ENCODE data around the gene DOC2A. TPM values are rescaled to one million over a fixed set of nuclear protein-coding genes. Genes with fewer than 3 reads are reported as not detected.

Gene DOC2A
- total and polyA plus RNA-seq, 9 of the 15 experiments (the other 6 are each of a cell fraction or from before 2014, with no cell fraction given) = 0.03 to 0.38 (median 0.28) TPM; not detected in 1

DNA sequence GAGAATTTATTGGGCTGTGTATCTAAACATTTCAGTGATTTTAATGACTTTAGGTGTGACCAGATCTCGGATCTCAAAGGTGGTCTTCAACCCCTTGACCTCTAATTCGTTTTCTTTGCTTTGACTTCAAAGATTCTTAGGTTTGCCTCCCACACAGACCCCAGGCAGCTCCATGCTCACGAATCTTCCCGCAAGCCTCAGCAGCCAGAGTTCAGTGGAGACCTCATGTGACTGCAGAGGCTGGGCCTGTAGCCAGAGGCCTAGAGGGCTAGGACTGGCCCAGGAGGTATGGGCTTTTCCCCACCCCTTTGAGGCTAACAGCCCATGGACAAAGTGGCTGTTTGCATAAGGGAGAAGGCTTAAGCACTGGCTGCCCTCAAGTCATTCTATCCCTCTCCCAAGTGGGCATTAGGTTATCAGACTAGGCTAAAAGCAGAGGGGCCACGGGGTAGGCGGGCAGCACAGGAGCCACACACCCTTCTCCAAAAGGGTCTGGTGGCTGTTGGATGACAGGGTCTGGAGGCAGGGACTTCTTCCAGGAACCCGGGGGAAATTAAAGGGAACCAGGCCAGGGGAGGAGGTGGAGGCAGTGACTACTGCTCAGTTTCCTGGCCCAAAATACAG, 18.4 kb downstream of the DOC2A start (continued):
- TF ChIP-seq, protein P1, sequence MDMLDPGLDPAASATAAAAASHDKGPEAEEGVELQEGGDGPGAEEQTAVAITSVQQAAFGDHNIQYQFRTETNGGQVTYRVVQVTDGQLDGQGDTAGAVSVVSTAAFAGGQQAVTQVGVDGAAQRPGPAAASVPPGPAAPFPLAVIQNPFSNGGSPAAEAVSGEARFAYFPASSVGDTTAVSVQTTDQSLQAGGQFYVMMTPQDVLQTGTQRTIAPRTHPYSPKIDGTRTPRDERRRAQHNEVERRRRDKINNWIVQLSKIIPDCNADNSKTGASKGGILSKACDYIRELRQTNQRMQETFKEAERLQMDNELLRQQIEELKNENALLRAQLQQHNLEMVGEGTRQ (CRISPR knock-in tag; IDR thresholded peaks at IDR 0.05) = no peak

DNA sequence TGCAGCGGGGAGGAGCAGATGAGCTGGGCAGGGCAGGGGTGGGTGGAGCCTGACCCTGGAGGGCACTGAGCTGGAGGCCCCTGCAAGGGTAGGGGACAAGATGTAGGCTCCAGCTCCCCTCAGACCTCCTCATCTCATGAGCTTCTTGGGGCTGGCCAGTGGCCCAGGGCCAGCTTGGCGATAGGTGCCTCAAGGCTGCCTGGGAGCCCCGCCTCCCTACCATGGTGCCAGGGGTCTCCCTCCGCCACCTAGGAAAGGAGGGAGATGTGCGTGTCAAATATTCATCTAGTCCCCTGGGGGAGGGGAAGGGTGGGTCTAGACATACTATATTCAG, 19.3 kb downstream of the DOC2A start:
- intact Hi-C loops (cut with micrococcal nuclease) = no loop called here

More for the DNA sequence above, 19.3 kb downstream of the DOC2A start:
- Histone ChIP-seq H3K9me3 (replicated peaks; ENCODE audit: control insufficient read depth, insufficient read depth, low read depth, low read length) (no peaks in the 10 kb centered on the region), H3K4me3 (no peak overlapping the region), H2AFZ (ENCODE audit: low read depth, low read length) (no peak overlapping the region), H3K4me2 (ENCODE audit: insufficient read depth, low read length) (no peak overlapping the region), H3K27me3 (ENCODE audit: control insufficient read depth in 2 of 2, insufficient read depth in 2 of 2, low read length in 2 of 2) (no peaks in the 10 kb centered on the region), H4K20me1 (replicated peaks; ENCODE audit: control insufficient read depth, insufficient read depth, low read length) (no peaks in the 10 kb centered on the region), H3K9me1 (ENCODE audit: control insufficient read depth, insufficient read depth, low read length) (no peaks in the 10 kb centered on the region), H3K27ac (ENCODE audit: extremely low read depth, low read depth, low read length) (no peak overlapping the region), H3K79me2 (ENCODE audit: control insufficient read depth, insufficient read depth, low read length) (peaks cover 8% of the 10 kb centered on the region), H3K4me1 (replicated peaks in 1 of 2; ENCODE audit: control insufficient read depth in 2 of 2, insufficient read depth in 2 of 2, low read length in 2 of 2) (peaks cover 10 to 54% of the 10 kb centered on the region in 2 experiments; a peak in 4 of 5 replicates), H3K9ac (ENCODE audit: insufficient read depth in 1 of 2, low read depth in 2 of 2, low read length in 2 of 2) (peak overlapping the region in 1 of 2 experiments; percentile 53; a peak in 2 of 4 replicates), H3K36me3 (ENCODE audit: control insufficient read depth, insufficient read depth, low read length) (peaks cover 71% of the 10 kb centered on the region; the same call in 2 of the 3 replicates)
- FAIRE-seq (no peak), DNase-seq (ENCODE audit: extremely low read depth in 1 of 4, low spot score in 3 of 4) (no peak), ATAC-seq (no peak)
- 94% methylated on average over 3 of the region's 5 CpGs for WGBS (ENCODE audit: insufficient coverage, low coverage, missing lambda C conversion rate)
- ChIA-PET CTCF (ENCODE audit: low intra/inter-chr PET ratio) (no interaction called here), POLR2A (interaction anchor here (0.6 to 4.2 kb wide), 3 partner anchors 14 to 356 kb away, joined by 3 to 20 read pairs (median 6); no protein-coding TSS in a partner anchor)
- no peak for TF ChIP-seq POU5F1 (IDR thresholded peaks at IDR 0.05; ENCODE audit: borderline replicate concordance, low read depth, low read length, partially characterized antibody)
- 0 out of 2 replicates have a peak, but pooled peaks have one; percentile 18 for TF ChIP-seq POLR2G (IDR thresholded peaks at IDR 0.05; ENCODE audit: low read depth, low read length)
- 0 out of 2 replicates have a peak, but pooled peaks have one; percentile 29 for TF ChIP-seq MYNN (IDR thresholded peaks at IDR 0.05)
- no peak for TF ChIP-seq MYNN (CRISPR knock-in tag; IDR thresholded peaks at IDR 0.05)
- no TSS peak for BruUV-seq (replicated peaks)
- in situ Hi-C loops (cut with MboI) = no loop called here
